GM21786 (cell line): Measurements from ENCODE around the gene KHK.

Experiments
- ATAC-seq: cut with Tn5 transposase; IDR thresholded peaks from one replicate; pipeline ENCODE4 v1.9.1; 2021; ENCODE audit not compliant: unreplicated experiment

The KHK gene

DNA sequence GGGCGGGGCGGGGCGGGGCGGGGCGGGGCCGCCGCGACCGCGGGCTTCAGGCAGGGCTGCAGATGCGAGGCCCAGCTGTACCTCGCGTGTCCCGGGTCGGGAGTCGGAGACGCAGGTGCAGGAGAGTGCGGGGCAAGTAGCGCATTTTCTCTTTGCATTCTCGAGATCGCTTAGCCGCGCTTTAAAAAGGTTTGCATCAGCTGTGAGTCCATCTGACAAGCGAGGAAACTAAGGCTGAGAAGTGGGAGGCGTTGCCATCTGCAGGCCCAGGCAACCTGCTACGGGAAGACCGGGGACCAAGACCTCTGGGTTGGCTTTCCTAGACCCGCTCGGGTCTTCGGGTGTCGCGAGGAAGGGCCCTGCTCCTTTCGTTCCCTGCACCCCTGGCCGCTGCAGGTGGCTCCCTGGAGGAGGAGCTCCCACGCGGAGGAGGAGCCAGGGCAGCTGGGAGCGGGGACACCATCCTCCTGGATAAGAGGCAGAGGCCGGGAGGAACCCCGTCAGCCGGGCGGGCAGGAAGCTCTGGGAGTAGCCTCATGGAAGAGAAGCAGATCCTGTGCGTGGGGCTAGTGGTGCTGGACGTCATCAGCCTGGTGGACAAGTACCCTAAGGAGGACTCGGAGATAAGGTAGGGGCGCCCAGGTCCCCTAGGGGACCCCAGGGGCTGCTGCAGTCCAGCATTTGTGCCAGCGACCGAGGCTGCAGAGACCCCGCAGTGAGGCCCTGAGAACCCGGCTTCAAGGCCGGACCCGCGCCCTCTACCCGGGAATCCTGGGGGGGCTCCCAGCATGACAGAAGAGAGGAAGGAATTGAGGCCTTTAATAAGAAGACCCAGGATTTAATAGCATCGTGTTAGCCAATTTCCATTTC, at the start of gene KHK:
TSS of gene KHK (plus strand) at position 49 of the 870 bp plus-strand sequence. CDS start at position 537, 488 bp downstream.
- ATAC-seq = no peak

DNA sequence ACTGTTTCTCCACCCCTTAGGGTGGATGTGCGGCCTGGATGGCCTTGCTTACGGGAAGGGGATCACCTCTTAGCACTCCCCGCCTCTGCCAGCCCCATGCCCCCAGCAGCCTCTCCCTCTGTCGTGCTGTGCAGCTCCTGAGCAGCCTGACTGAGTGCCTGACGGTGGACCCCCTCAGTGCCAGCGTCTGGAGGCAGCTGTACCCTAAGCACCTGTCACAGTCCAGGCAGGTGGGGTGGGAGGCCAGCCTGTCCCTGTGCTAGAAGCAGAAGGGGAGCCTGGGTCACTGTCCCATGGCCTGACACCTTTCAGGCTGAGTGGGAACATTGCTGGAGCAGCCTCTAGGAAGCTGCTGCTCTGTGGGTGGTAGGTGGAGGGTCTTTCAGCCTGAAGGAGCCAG, 48.6 kb upstream of the KHK start:
- no peak for ATAC-seq

- no peak for ATAC-seq
Measured at GRCh38 chr2:27038631-27039339, 47.8 kb upstream of the KHK start.

DNA sequence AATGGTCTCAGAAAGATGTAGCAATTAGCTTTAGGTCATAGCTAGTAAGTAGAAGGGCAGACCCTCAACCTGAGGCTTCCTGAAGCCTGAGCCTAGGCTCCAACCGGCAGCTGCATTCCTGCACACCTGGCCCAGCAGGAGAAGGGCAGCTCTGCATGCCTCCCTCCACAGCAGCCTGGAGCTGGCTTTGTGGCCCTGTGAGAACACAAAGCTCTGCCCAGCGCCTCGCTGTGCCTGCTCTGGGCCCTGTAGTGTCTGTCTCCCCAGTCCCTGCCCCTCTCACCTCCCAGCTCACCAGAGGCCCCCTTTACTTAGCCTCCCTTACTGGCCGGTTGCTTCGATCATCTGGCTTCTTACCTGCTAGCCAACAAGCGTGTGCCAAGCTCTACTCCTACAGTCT, 47.1 kb upstream of the KHK start:
- no peak for ATAC-seq

GRCh38 chr2:27039871-27040270, 46.7 kb upstream of the KHK start:
- ATAC-seq = no peak

GRCh38 chr2:27040282-27040681, 46.3 kb upstream of the KHK start:
- no peak for ATAC-seq

GRCh38 chr2:27041752-27042151, 44.8 kb upstream of the KHK start:
- peak; percentile 27 for ATAC-seq

GRCh38 chr2:27042159-27042661, 44.4 kb upstream of the KHK start:
- peak; percentile 86 for ATAC-seq

- no peak for ATAC-seq
Measured at GRCh38 chr2:27042985-27043634, 43.5 kb upstream of the KHK start.

DNA sequence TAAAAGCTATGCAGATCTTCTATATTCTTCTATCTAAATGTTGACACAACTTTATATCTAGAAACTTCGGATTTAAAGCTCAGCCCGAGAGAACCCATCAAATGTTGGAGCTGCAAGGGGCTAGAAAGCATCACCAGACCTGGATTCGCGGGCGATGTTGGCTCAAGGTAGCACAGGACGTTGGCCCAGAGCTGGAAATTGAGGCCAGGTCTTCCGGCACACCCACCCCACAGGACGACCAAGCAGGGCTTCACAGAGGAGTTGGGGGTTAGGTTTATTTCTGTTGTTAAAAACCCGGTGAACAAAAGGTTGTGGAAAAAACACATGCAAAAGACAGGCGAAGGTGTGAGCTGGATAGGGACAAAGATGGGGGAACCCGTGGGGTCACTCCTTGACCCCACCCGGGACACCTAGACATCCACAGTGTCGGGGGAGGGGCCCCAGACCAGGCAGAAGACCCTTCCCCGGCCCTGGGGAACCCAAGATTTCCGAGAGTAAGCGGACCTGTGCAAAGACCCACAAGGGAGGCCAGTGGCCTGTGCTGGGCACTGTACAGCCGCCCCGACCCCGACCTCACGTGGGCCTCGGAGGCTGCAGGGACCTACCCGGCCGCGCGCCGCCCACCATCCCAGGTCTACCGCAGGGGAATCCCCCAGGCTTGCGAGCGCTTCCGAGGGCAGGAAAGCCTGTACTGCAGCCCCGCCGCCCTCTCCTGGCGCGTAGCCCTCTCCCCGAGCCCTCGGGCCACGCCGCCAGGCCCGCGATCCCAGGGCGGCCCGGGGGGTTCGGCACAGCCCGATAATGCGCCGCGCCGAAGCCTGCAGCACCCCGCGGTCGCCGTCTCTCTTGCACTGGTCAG, 36.9 kb upstream of the KHK start:
- peak; percentile 18 for ATAC-seq

- ATAC-seq = peak; percentile 36
Measured at GRCh38 chr2:27050281-27050995, 36.1 kb upstream of the KHK start.

DNA sequence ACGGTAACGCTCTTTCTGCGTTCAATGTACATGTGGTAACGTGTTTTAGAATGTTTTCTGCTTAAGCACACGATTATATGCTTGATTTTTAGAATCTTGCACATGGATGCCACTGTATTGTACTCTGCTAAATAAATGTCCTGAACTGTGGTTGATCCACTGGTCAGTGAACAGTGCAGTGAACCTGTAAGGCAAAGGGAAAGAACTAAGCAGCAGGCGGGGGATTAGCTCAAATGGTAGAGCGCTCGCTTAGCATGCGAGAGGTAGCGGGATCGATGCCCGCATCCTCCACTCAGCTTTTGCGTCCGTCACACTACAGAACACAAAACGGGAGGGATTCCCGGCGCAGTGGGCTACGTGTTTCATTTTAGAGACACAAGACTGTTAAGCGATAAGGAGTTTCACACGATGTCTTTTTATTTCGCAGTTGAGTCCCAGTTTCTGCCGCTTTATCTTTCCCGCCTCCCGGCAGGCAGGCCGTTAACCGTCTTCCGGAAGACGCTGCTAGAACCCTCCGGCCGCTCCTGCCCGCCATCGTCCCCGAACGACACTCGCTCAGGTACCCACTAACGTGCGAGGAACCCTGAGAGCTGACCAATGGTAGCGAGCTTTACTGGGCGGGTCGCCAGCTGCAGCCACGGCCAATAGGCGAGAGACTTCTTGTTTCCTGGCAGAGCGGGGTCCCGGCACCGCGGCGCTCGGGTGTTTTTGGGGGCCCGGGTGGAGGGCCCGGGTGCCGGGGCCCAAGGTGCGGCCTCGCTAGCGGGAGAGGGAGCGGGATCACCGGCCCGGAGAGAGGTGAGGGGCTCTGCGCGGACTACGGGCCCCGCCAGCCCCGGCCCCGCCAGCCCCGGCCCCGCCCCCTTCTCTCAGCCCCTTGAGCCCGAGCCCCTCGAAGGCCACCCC, 35.3 kb upstream of the KHK start, which contains the start of gene AGBL5:
TSS of gene AGBL5 (plus strand) at position 673 of the 906 bp plus-strand sequence. CDS start 1,291 bp downstream, outside the sequence.
- peak; percentile 67 for ATAC-seq

GRCh38 chr2:27051902-27052645, 34.5 kb upstream of the KHK start:
- no peak for ATAC-seq

- no peak for ATAC-seq
Measured at GRCh38 chr2:27053321-27053720, 33.3 kb upstream of the KHK start.

- no peak for ATAC-seq
Measured at GRCh38 chr2:27053776-27054175, 32.8 kb upstream of the KHK start.

DNA sequence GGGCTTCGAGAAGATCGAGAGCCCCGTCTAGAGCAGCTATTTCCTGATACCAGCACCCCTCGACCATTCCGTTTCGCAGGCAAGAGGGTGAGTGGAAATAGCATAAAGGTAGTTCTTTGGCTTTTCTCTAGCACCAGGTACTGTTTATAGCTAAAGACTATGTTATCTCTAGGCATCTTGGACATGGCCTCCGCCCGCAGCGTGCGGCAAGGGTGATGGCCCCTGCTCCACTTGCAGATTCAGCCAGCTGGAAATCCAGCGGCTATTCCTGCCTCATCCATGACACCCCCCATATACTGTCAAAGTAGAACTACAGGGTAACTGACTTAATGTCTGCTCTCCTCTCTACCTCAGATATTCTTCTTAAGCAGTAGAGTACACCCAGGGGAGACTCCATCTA, 31.9 kb upstream of the KHK start:
- ATAC-seq = no peak

- ATAC-seq = no peak
Measured at GRCh38 chr2:27057184-27057583, 29.4 kb upstream of the KHK start.

GRCh38 chr2:27058210-27058609, 28.4 kb upstream of the KHK start:
- no peak for ATAC-seq
